H9 (cell line): ENCODE results near the gene COLQ. TPM values are rescaled to one million over a fixed set of nuclear protein-coding genes. Genes with fewer than 3 reads are reported as not detected.

Experiments used
- DNase-seq: peaks from one replicate; pipeline ENCODE4 v3.0.0-alpha.2; 2017
- H2AFZ ChIP-seq: one replicate; pipeline ENCODE4 v1.6.1; 2013; ENCODE audit warnings: mild to moderate bottlenecking, low read length, control low read depth, moderate library complexity
- H2AK5ac ChIP-seq: 2 replicates; pipeline ENCODE4 v1.6.1; 2013; ENCODE audit warnings: low read length, control low read depth, mixed read lengths; ENCODE audit not compliant: insufficient read length
- H2BK120ac ChIP-seq: one replicate; pipeline ENCODE4 v1.6.1; 2013; ENCODE audit warnings: low read depth, mild to moderate bottlenecking, low read length, control low read depth, inconsistent platforms; ENCODE audit not compliant: poor library complexity, severe bottlenecking
- H2BK12ac ChIP-seq: 2 replicates; pipeline ENCODE4 v1.6.1; 2013; ENCODE audit warnings: low read length, control low read depth, mixed read lengths, low read depth; ENCODE audit not compliant: insufficient read length
- H2BK15ac ChIP-seq: 2 replicates; pipeline ENCODE4 v1.6.1; 2013; ENCODE audit warnings: low read depth, low read length, control low read depth
- H2BK20ac ChIP-seq: one replicate; pipeline ENCODE4 v1.6.1; 2013; ENCODE audit warnings: low read depth, mild to moderate bottlenecking, low read length, control low read depth, inconsistent platforms; ENCODE audit not compliant: poor library complexity, severe bottlenecking
- H2BK5ac ChIP-seq: 2 replicates; pipeline ENCODE4 v1.6.1; 2013; ENCODE audit warnings: low read length, control low read depth, mixed read lengths; ENCODE audit not compliant: insufficient read length
- H3K14ac ChIP-seq: 2 replicates; pipeline ENCODE4 v1.6.1; 2013; ENCODE audit warnings: low read length, control low read depth; ENCODE audit not compliant: insufficient read depth
- H3K18ac ChIP-seq: 2 replicates; pipeline ENCODE4 v1.6.1; 2013; ENCODE audit warnings: low read depth, mild to moderate bottlenecking, mixed read lengths, low read length, control low read depth; ENCODE audit not compliant: insufficient read length
- H3K23ac ChIP-seq: 2 replicates; pipeline ENCODE4 v1.6.1; 2013; ENCODE audit warnings: low read length, control low read depth, mixed read lengths, low read depth; ENCODE audit not compliant: insufficient read length
- H3K23me2 ChIP-seq: 2 replicates; pipeline ENCODE4 v1.6.1; 2013; ENCODE audit warnings: low read depth, mild to moderate bottlenecking, mixed read lengths, low read length, control low read depth; ENCODE audit not compliant: insufficient read length, poor library complexity, severe bottlenecking
- H3K27ac ChIP-seq: 2 replicates; pipeline ENCODE4 v1.5.1; 2013; ENCODE audit warnings: low read length, control low read depth, mixed read lengths, low read depth; ENCODE audit not compliant: insufficient read length
- H3K27me3 ChIP-seq: 2 replicates; pipeline ENCODE4 v1.6.1; 2013; ENCODE audit warnings: low read length, control low read depth, inconsistent platforms; ENCODE audit not compliant: insufficient read depth
- H3K4ac ChIP-seq: 2 replicates; pipeline ENCODE4 v1.6.1; 2013; ENCODE audit warnings: low read depth, mild to moderate bottlenecking, control low read depth, inconsistent platforms, low read length, moderate library complexity
- H3K4me1 ChIP-seq: 2 replicates; pipeline ENCODE4 v1.6.1; 2013; ENCODE audit warnings: low read length, control low read depth, inconsistent platforms; ENCODE audit not compliant: insufficient read depth
- H3K4me2 ChIP-seq: 2 replicates; pipeline ENCODE4 v1.6.1; 2013; ENCODE audit warnings: low read length, control low read depth, mixed read lengths; ENCODE audit not compliant: insufficient read length, insufficient read depth
- H3K56ac ChIP-seq: 2 replicates; pipeline ENCODE4 v1.6.1; 2013; ENCODE audit warnings: low read depth, mild to moderate bottlenecking, mixed read lengths, low read length, control low read depth; ENCODE audit not compliant: insufficient read length
- H3K79me1 ChIP-seq: 2 replicates; pipeline ENCODE4 v1.6.1; 2013; ENCODE audit warnings: low read depth, mild to moderate bottlenecking, moderate library complexity, low read length, control low read depth, inconsistent platforms; ENCODE audit not compliant: insufficient read depth, poor library complexity, severe bottlenecking
- H3K79me2 ChIP-seq: 2 replicates; pipeline ENCODE4 v1.6.1; 2013; ENCODE audit warnings: low read length, control low read depth, inconsistent platforms; ENCODE audit not compliant: insufficient read depth
- H3K9ac ChIP-seq: 2 replicates; pipeline ENCODE4 v1.6.1; 2013; ENCODE audit warnings: low read length, control low read depth, mixed read lengths; ENCODE audit not compliant: insufficient read length; ENCODE audit errors: extremely low read depth
- H3K9me3 ChIP-seq: one replicate; pipeline ENCODE4 v1.6.1; 2013; ENCODE audit warnings: low read depth, low read length, inconsistent platforms; ENCODE audit not compliant: control insufficient read depth
- H3T11ph ChIP-seq: one replicate; pipeline ENCODE4 v1.6.1; 2013; ENCODE audit warnings: mild to moderate bottlenecking, low read length, control low read depth, inconsistent platforms
- H4K20me1 ChIP-seq: one replicate; pipeline ENCODE4 v1.6.1; 2013; ENCODE audit not compliant: control insufficient read depth, insufficient read length, insufficient read depth
- H4K5ac ChIP-seq: 2 replicates; pipeline ENCODE4 v1.6.1; 2013; ENCODE audit warnings: low read depth, mild to moderate bottlenecking, mixed read lengths, low read length, control low read depth; ENCODE audit not compliant: insufficient read length
- H4K8ac ChIP-seq: replicated peaks from 2 replicates; pipeline ENCODE4 v1.6.1; 2013; ENCODE audit warnings: low read length, control low read depth, mixed read lengths, low read depth; ENCODE audit not compliant: insufficient read length
- H4K91ac ChIP-seq: 2 replicates; pipeline ENCODE4 v1.6.1; 2013; ENCODE audit warnings: low read depth, mild to moderate bottlenecking, moderate library complexity, mixed read lengths, low read length, control low read depth; ENCODE audit not compliant: insufficient read length
- H3K27ac Mint-ChIP-seq, 3 experiments: 2 replicates in 2 of 3; 3 replicates in 1 of 3; pipeline ENCODE4 v1.8.0; 2020 to 2021; ENCODE audit warnings: mixed read lengths in 3 of 3, mild to moderate bottlenecking in 1 of 3, moderate library complexity in 1 of 3
- H3K27me3 Mint-ChIP-seq: 2 replicates; pipeline ENCODE4 v1.8.0; 2021; ENCODE audit warnings: low read depth, mild to moderate bottlenecking, moderate library complexity, mixed read lengths
- H3K36me3 Mint-ChIP-seq, 3 experiments: 2 replicates in 2 of 3; 3 replicates in 1 of 3; pipeline ENCODE4 v1.8.0; 2020 to 2021; ENCODE audit warnings: low read depth in 3 of 3, mixed read lengths in 3 of 3; ENCODE audit not compliant: insufficient read depth in 1 of 3
- H3K4me1 Mint-ChIP-seq, 2 experiments: 2 replicates each; pipeline ENCODE4 v1.8.0; 2020; ENCODE audit warnings: mixed read lengths in 2 of 2
- H3K4me3 Mint-ChIP-seq, 2 experiments: 2 replicates in 1 of 2; 3 replicates in 1 of 2; pipeline ENCODE4 v1.8.0; 2020 to 2021; ENCODE audit warnings: mild to moderate bottlenecking in 2 of 2, mixed read lengths in 2 of 2, moderate library complexity in 1 of 2
- H3K9me3 Mint-ChIP-seq, 2 experiments: 2 replicates in 1 of 2; 3 replicates in 1 of 2; pipeline ENCODE4 v1.8.0; 2020; ENCODE audit warnings: mild to moderate bottlenecking in 2 of 2, mixed read lengths in 2 of 2, moderate library complexity in 1 of 2
- WGBS: extraction: QIAGEN DNeasy Blood & Tissue Kit; methylation state at CpG from one replicate; pipeline ENCODE4 v1.1.7; 2013; ENCODE audit warnings: missing lambda C conversion rate, low lambda C conversion rate, mixed read lengths; ENCODE audit not compliant: insufficient read length; ENCODE audit errors: extremely low coverage; 5-methylcytosine and 5-hydroxymethylcytosine counted together
- total RNA-seq: library from RNA; stranded (reverse); gene quantifications from 2 replicates; pipeline ENCODE4 v1.2.1, GENCODE V29; 2021
- TF ChIP-seq, protein P1 (sequence below): fragments of 200-600 bp; sonication (generic); conservative IDR thresholded peaks from 3 replicates; pipeline ENCODE4 v1.8.0; 2021; ENCODE audit warnings: antibody characterized with exemption, mild to moderate bottlenecking

The COLQ gene
- total RNA-seq, 1 experiment from 2014 or later, result 0.61 TPM

DNA sequence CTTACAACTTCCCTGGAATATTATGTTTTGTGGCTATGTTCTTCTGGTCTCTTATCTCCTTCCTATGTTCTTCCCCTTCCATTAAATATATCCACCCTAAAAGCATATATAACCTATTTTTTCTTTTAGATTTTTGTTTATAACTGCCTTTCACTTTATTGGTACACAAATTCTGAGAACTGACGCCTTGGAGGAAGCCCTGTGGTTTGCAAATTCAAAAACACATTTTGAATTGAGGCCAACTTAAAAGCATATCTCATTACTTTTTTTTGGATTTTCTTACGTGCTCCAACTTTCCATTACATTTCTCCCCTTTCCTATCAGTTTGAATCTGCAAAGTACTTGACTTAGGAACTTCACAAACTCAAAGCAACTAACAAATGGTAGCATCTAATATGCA lies 15.3 kb upstream of the COLQ start:
- Histone ChIP-seq H3K27me3 (no peaks in the 10 kb centered on the region), H2BK5ac (no peak overlapping the region), H2BK12ac (no peak overlapping the region), H4K8ac (no peak overlapping the region), H2AK5ac (no peak overlapping the region), H3K14ac (no peak overlapping the region), H3K4ac (no peak overlapping the region), H3K4me2 (no peak overlapping the region), H3K23me2 (no peaks in the 10 kb centered on the region), H3K9ac (no peak overlapping the region), H3K79me2 (no peaks in the 10 kb centered on the region), H3K23ac (no peak overlapping the region), H3K27ac (no peak overlapping the region), H3K56ac (no peak overlapping the region), H2AFZ (no peak overlapping the region), H3K18ac (no peak overlapping the region), H3K4me1 (no peaks in the 10 kb centered on the region), H4K20me1 (no peaks in the 10 kb centered on the region), H3K79me1 (no peaks in the 10 kb centered on the region), H3K9me3 (no peaks in the 10 kb centered on the region), H4K5ac (no peak overlapping the region), H2BK20ac (no peak overlapping the region), H2BK15ac (no peak overlapping the region), H4K91ac (no peak overlapping the region), H2BK120ac (no peak overlapping the region), H3T11ph (no peak overlapping the region)
- Mint-ChIP-seq H3K27me3 (no peaks in the 10 kb centered on the region), H3K27ac (no peak overlapping the region), H3K4me1 (no peaks in the 10 kb centered on the region), H3K4me3 (no peak overlapping the region), H3K36me3 (no peaks in the 10 kb centered on the region), H3K9me3 (no peaks in the 10 kb centered on the region)
- no peak for DNase-seq
- WGBS, result no CpG with 5 or more reads among the region's 2 CpGs
- TF ChIP-seq, protein P1, sequence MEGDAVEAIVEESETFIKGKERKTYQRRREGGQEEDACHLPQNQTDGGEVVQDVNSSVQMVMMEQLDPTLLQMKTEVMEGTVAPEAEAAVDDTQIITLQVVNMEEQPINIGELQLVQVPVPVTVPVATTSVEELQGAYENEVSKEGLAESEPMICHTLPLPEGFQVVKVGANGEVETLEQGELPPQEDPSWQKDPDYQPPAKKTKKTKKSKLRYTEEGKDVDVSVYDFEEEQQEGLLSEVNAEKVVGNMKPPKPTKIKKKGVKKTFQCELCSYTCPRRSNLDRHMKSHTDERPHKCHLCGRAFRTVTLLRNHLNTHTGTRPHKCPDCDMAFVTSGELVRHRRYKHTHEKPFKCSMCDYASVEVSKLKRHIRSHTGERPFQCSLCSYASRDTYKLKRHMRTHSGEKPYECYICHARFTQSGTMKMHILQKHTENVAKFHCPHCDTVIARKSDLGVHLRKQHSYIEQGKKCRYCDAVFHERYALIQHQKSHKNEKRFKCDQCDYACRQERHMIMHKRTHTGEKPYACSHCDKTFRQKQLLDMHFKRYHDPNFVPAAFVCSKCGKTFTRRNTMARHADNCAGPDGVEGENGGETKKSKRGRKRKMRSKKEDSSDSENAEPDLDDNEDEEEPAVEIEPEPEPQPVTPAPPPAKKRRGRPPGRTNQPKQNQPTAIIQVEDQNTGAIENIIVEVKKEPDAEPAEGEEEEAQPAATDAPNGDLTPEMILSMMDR, result no peak
